Upper lobe of left lung (tissue), 4 donors: ENCODE results near the gene MNS1.

Experiments
- POLR2A ChIP-seq, 4 donors: fragments of 450-650 bp; IDR thresholded peaks; one replicate each; pipeline ENCODE4 v1.5.1; 2016 to 2017; ENCODE audit warnings: antibody characterized with exemption in 4 of 4, mild to moderate bottlenecking in 2 of 4
- POLR2AphosphoS5 ChIP-seq, 2 donors: sonication (generic); formaldehyde crosslinking; IDR thresholded peaks; one replicate each; pipeline ENCODE4 v1.5.1; 2017; ENCODE audit warnings: antibody characterized with exemption in 2 of 2
- TF ChIP-seq, protein P1 (sequence below), 6 experiments: fragments of 450-650 bp in 4 of 6; fragments of 200-600 bp in 2 of 6; sonication (generic) in 2 of 6; IDR thresholded peaks; one replicate each; pipeline ENCODE4 v1.5.1; 2016 to 2019; ENCODE audit warnings: antibody characterized with exemption in 6 of 6

DNA sequence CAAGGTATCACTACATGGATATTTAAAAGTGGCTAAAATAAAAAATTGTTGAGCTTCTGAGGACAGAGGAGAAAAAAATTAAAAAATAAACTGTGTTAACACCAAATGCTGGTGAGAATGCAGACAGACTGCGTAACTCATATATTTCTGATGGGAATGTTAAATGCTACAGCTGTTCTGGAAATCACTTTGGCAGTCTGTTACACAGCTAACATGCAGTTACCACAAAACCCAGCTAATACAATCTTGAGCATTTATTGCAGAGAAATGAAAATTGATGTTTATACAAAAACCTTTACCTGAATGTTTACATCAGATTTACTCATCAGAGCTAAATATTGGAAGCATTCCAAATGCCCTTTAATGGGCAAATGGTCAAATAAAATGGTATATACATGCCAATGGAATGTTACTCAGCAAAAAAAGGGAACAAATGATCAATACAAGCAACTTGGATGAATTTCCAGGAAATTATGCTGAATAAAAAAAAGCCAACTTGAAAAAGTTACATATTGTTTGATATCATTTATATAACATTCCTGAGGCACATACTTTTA, 24.6 kb downstream of the MNS1 start:
- TF ChIP-seq, protein P1, sequence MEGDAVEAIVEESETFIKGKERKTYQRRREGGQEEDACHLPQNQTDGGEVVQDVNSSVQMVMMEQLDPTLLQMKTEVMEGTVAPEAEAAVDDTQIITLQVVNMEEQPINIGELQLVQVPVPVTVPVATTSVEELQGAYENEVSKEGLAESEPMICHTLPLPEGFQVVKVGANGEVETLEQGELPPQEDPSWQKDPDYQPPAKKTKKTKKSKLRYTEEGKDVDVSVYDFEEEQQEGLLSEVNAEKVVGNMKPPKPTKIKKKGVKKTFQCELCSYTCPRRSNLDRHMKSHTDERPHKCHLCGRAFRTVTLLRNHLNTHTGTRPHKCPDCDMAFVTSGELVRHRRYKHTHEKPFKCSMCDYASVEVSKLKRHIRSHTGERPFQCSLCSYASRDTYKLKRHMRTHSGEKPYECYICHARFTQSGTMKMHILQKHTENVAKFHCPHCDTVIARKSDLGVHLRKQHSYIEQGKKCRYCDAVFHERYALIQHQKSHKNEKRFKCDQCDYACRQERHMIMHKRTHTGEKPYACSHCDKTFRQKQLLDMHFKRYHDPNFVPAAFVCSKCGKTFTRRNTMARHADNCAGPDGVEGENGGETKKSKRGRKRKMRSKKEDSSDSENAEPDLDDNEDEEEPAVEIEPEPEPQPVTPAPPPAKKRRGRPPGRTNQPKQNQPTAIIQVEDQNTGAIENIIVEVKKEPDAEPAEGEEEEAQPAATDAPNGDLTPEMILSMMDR (IDR thresholded peaks at IDR 0.05) = no peak
- TF ChIP-seq POLR2A (IDR thresholded peaks at IDR 0.05) (no peak), POLR2AphosphoS5 (IDR thresholded peaks at IDR 0.05) (no peak)
